ENCODE data around the gene BMP6.

GRCh38 chr6:7770111-7770510, 44.2 kb downstream of the BMP6 start:
- TF ChIP-seq POLR2AphosphoS5 (IDR thresholded peaks at IDR 0.05; ENCODE audit: low read depth, low read length) (no peak), POLR2A (IDR thresholded peaks at IDR 0.05; ENCODE audit: borderline replicate concordance, extremely low read depth, insufficient read depth, insufficient read length) (no peak), REST (IDR thresholded peaks at IDR 0.05; ENCODE audit: low read depth) (no peak), SRF (IDR thresholded peaks at IDR 0.05; ENCODE audit: low read depth) (no peak), CTCF (IDR thresholded peaks at IDR 0.05 in 2 of 3, conservative IDR thresholded peaks at IDR 0.05 in 1 of 3; ENCODE audit: borderline replicate concordance in 1 of 3, insufficient read depth in 1 of 3, low read depth in 2 of 3, low read length in 2 of 3) (no peak), EZH2 (IDR thresholded peaks at IDR 0.05) (no peak), ZNF274 (IDR thresholded peaks at IDR 0.05; ENCODE audit: low read depth, low read length) (no peak), JUND (IDR thresholded peaks at IDR 0.05) (no peak), ATF3 (IDR thresholded peaks at IDR 0.05) (no peak), EGR1 (IDR thresholded peaks at IDR 0.05; ENCODE audit: low read depth) (no peak), SP1 (IDR thresholded peaks at IDR 0.05; ENCODE audit: low read depth) (no peak), SIN3A (IDR thresholded peaks at IDR 0.05; ENCODE audit: low read depth) (no peak), MAX (IDR thresholded peaks at IDR 0.05) (no peak), ZFX (IDR thresholded peaks at IDR 0.05) (no peak)

All from HCT116 (cell line).